Amygdala (tissue), 56 donors: ENCODE data around the gene MYOZ1.
"Not testable (repeated sequence)": the region's sequence is repeated elsewhere in the genome, so short reads cannot be mapped to it uniquely, and the experiment has no call there.

Experiments used
- DNase-seq, 56 donors: peaks; one replicate each; lab custom pipeline; 2025; lab: John Stamatoyannopoulos, UW

Gene MYOZ1

DNA sequence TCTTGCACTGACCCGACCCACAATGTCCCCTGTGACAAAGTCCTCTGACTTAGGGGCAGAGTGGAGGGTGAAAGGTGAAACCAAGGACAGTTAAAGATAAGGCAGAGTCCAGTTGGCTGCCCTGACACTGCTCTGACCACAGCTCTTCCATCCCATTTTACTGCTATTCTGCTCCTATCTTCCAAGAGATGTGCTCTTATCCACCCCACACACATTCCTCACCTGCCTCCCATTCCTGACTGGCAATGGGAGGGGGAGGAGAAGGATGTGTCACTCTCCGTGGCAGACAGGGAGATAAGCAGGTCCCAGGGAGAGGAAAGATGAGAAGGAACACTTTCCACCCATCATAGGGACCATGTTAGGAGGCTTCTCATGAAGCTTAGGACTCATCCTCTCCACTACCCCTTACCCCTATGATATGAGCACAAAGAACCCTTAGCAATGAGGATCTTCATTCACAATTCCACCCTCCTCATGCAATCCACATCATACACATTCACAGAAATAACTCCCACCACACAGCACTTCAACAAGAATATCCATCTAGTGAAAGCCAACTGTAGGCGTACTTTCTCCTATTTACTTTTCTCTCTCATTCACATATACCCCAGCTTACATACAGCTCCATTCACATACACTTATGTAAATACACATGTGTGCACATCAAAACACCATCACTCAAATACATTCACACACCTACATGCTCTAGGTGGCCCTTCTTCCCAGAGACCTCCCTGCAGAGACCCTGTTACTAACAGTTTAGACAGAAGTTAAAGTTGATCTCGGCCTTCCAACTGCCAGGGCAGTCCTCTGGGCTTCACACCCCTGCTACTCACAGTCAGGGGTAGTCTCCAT, 7.9 kb upstream of the MYOZ1 start:
- peak in 1 of 56 donors; percentile 29 for DNase-seq

DNA sequence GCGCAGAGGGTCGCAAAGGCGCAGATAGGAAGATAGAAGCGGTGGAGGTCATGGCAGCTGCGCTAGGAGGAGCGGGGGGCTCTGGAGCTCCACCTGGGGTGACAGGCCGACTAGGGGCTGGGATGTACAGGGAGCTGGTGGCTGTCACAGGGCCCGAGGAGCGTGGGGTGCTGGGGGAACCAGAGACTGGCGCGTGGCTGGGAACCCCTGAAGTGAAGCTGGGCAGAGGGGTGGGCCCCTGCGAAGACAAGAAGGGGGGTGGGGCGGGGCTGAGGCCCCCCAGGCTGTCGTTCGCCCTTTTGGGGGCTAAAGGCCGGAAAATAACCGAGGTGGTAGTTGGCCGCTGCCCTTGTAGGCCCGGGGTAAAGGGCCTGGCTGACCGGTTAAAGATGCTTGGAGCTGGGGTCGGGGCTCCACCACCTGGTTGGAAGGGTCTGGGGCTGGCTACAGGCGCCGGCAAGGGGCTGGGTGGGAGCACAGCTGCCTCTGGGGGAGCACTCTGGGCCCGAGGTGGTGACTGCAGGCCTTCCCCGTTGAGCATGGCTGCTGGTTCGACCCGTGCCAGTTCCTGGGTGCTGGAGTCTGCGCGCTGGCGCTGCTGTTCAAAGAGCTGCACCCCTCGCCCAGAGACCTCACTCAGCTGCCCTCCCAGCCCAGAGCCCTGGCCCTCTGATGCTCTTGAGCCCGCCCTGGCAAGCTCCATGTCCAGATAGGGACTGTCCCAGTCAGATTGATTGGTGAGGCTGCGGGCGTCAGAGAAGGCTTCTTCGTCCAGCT, 6.8 kb upstream of the MYOZ1 start:
- peak in 17 of 56 donors; percentile 3 to 44 (median 19) for DNase-seq

DNA sequence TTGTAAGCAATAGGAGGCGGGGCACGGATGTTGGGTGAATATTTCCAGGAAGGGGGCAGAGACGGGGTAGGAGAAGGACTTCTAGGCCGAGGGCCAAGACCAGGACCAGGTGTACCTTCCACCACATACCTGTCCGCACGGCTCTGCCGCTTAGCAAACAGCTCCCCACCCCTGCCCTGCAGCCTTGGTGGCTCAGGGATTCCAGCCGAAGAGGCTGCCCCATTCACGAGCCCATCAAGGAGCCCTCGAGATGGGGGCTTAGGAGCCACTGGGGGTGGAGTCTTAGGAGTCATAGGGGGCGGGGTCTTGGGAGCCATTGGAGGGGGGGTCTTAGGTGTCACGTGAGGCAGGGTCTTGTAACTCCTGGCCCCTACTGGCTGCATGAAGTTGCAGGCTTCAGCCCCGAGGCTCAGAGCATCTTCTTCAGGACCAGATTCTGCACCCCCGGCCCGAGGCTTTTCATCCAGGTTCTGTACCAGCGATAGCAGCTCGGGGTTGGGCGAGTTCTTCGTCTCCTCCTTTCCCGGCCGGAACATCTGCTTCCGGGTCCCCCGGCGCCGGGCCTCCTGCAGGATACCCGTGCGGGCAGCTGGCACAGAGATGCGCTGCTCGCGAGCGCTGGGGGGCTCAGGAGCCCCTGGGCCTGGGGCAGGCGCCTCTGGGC, 6.1 kb upstream of the MYOZ1 start:
- DNase-seq = peak in 38 of 56 donors; percentile 13 to 72 (median 36)

DNA sequence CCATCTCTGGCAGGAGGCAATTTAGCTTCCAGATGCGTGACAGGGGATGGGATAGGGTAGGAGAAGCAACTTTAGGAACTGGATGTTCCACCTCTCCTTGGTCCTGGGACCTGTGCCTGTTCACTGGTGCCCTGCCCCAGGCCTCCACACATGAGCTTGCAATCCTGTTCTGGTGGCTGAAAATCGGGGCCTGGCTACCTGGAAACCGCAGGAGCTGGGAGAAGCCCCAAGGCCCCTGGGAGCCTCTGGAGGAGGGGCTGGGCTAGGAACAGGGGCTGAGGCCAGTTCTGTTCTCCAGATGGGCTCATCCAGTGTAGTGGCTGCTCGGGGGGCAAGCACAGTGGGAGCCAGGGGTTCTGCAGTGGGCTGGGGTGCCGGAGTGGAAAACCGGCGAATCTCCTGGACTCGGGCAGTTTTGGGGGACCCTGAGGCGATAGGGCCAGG, 5.3 kb upstream of the MYOZ1 start:
- no peak for DNase-seq

DNA sequence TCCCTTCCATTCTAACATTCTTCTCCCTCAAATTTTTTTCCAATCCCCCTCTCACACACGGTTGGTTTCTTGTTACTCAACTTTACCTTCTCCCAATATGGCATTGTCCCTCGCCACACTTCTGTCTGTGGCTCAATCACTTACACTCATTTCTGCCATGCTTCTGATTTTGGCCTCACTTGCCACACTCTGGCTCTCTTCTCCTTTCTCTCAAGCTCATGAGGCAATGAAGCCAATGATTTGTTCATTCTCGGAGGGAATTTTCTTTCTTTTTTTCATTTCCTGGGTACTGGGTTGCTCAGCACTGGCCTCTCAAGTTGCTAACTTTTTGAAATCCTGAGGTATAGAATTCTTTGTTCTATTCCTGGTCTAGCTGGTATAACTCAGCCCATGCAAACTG, 4.0 kb upstream of the MYOZ1 start:
- no peak for DNase-seq

DNA sequence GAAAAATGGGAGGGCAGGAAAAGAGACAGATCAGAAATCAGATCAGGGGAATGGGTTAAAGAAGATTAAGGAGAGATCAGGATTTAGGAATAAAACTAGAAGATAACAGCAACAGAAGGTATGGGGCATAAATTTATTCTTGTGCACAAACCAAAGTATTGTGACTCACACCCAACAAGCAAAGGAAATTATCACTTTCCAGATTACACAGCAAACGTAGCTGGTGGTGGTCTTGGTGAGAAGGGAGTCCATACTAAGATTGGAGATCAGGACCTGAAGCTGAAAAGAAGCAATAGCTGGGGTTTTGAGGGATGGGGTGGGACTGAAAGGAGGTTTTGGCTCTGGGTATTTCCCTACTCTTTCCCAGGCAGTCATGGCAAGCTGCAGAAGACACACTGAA, 3.5 kb upstream of the MYOZ1 start:
- no peak for DNase-seq

DNA sequence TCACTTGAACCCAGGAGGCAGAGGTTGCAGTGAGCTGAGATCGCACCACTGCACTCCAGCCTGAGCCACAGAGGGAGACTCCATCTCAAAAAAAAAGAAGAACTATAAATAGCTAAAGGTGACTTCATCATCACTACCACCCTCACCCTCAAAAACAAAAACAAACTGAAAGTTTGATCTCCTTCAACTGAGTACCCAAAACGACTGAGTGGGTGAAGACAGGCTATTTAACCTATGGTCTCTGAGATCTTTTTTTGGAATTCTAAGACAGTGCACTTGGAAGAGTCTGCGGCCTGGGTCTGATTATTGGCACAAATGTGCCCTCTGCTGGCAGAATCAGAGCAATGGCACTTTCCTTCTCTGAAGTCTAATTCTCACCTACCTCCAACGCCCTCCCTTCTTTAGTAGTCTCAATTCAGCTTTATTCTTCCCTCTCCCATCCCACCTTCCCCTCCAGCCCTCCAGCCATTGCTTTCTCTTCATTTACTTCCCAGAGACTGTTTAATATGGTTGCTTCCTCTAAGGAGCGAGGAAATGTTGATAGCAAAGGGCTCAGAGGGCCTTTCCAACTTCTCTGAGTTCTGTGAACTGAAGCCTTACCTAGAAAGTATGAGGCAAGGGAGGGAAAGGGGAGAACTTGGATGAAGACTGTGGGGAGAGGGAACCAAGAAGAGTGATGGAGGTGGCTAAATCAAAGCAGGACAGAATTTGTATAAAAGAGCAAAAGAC, 2.9 kb upstream of the MYOZ1 start:
- peak in 38 of 56 donors; percentile 0 to 70 (median 29) for DNase-seq

DNA sequence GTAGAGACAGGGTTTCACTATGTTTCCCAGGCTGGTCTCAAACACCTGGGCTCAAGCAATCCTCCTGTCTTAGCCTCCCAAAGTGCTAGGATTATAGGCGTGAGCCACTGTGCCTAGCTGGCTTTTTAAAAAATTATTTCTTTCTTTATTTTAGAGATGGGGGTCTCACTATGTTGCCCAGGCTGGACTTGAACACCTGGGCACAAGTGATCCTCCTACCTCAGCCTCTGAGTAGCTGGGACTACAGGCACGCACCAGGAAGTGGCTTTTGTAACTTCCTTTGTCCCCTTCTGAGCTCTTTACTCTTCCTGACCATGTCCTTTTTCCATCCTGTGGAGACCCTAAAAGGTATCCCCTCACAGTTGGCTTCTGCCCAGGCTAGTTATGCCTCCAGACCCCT, 2.1 kb upstream of the MYOZ1 start:
- DNase-seq = no peak

DNA sequence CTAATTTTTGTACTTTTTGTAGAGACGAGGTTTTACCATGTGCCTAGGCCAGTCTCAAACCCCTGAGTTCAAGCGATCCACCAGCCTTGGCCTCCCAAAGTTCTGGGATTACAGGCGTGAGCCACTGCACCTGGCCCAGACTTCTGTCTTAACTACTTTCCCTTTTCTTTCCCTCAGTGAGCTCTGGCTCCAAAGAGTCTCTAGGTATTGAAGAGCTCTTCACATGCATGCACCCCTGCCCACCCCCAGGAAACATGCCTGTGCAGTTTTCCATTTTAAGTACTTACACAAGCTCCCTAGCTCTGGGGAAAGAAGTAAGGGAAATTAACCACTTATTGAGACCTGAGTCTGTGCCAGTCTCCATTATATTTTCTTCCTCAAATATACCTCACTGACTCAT, 2.0 kb downstream of the MYOZ1 start:
- no peak for DNase-seq

DNA sequence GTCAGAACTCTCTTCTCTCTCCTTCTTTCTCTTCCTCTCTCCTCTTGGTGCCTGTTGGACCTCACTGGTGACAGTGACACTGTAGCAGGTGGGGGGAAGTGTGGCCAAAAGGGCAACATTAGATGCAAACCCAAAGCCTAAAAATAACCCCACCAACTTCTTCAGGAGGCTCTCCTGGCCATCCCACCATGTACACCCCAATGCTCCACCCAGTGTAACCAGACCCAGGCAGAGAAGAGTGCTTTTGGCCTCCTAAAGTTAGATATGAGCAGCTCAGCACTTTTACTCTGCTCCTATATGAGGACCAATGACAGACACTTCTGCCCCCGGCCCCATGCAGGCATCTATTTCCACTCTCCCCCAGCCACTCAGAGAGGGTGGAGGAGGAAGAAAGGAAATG, 5.5 kb downstream of the MYOZ1 start:
- DNase-seq = no peak

DNA sequence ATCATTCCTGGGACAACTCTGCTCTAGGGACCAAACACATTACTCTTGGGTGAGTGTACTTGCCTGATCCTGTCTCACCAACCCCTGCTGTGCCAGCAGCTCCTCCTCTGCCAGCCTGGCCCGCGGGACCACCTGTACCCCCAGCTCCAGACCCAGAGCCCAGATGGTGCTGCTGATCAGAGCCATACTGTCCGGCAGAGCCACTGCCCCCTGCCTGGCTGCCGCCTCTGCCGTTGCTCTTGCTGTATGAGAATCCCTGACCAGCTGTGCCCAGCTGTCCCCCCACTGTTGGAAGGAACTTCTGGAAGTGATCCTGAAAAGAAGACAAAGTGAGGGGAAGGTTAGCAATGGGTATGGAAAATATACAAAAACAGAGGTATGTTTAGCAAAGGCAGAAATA, 6.9 kb downstream of the MYOZ1 start:
- no peak for DNase-seq

DNA sequence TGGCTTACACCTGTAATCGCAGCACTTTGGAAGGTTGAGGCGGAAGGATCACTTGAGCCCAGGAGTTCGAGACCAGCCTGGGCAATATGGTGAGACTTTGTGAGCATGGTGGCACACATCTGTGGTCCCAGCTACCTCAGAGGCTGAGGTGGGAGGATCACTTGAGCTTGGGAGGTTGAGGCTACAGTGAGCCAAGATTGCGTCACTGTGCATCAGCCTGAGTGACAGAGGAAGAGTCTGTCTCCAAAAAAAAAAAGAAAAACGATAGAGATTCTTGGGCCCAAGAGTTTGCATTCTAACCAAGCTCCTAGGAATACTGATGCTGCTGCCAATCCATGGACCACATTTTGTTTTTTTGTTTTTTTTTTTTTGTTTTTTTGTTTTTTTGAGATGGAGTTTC, 12.1 kb downstream of the MYOZ1 start:
- DNase-seq = no peak

DNA sequence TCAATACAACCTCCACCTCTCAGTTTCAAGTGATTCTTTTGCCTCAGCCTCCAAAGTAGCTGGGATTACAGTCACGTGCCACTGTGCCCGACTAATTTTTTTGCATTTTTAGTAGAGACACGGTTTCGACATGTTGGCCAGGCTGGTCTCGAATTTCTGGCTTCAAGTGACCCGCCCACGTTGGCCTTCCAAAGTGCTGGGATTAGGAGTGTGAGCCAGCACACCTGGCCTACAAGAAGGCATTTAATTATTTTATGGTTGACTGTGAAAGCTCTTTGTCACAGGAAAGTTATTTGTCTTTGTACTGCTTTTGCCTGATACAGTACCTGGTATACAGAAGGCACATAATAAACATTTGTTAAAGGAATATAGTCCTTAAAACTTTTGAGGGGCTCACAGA, 12.9 kb downstream of the MYOZ1 start:
- DNase-seq = no peak

DNA sequence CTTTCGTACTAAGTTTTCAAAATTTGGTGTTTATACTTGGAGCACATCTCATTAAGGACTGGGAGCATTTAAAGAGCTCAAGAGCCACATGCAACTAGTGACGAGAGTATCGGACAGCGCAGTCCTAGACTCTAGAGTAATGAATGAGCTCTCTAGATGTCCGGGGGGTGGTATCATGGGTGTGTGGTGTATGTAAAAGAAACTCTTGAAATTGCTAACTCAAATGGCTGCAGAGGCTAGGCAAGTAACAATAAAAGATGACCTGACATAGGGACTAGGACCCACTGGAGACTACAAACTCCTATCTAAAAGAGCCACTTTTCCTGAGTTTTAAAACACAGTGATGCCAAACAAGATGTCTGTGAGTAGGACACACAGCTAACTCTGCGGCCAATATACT, 14.0 kb downstream of the MYOZ1 start:
- DNase-seq = no peak

DNA sequence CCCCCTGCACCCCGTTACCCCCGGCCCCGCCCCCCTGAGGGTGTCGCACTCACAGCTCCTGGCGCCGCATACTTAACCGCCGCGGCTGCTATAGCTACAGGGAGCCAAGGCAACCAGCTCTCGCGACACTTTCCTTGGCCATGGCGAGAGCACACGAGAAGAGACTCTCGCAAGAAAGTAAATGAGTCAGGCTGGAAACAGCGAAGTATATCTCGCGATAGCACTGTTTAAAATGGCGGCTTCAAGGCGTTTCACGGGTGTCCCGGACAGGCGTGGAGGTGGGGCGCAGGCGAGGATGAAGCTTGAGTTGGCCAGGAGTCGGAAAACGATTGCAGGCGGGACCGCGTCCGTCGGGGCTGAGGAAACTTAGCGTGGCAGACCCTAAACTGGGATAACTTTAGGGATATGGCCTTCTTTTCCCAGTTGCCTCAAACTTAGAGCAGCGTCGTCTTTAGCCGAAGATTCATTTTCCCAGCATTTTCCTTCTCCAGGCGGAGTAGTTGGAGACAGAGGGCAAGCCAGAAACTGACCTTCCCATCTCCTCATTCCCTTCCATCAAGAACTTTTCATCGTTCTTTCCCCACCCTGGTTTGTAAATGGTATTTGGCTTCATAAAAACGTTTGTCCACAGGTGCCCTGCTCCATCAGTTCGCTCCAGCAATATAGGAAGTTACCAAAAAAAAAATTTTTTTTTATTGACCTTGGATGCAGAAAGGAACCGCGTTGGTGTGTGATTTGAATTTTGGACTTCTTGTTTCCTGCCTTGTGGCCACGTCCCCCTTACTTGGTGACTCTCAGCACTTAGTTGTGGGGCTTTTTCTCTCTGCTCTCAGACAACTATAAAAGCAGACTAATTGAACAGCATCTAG, 15.2 kb downstream of the MYOZ1 start:
- peak; percentile 16 to 93 (median 80) for DNase-seq

DNA sequence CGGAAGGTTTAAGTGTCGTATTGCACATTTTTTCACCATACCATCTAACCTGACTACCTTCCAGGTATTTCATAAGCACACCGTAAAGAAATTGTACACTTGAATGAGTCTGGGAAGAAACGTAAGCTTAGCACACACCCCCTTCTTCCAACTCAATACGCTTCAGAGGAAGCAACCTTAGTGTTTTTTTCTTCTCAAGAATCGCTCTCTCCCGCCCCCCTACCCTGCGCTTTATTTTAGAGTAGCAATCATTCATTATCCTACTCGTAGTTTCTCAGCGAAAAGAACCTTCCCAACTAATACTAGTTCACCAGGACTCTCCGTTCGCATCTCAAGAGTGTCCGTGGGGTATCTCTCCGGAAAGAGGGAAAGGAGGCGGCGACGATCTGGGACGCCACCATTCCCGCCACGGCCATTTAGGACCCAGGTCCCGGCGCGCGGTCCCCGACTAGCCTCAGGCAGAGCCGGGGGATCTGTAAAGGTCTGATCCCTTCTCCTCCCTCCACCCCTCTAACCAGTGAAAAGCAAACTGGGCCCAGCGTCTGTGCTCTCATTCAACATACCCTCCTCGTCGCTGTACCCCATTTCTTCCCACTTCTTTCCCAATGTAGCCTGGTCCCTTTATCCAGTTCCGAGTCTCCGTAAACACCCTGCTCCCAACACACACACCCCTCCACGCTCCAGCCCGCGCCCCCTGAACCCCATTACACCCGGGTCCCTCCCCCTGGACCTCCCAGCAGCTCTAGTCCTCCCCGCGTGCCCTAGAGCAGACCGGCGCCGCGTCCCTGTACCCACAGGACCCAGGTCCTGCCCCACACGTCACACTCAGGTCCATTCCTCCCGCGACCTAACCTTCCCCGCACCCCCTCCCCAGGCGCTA, 16.0 kb downstream of the MYOZ1 start:
- peak in 20 of 56 donors; percentile 14 to 68 (median 39) for DNase-seq

DNA sequence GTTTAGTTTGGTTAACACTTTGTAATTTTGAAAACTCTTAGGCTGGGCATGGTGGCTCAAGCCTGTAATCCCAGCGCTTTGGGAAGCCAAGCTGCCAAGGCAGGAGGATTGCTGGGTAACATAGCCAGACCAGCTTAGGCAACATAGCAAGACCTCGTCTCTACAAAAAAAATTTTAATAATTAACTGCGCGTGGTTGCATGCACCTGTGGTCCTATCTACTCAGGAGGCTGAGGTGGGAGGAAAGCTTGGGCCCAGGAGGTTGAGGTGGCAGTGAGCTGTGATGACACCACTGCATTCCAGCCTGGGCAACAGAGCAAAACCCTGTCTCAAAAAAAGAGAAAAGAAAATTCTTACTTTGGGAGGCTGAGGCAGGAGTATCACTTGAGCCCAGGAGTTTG, 18.2 kb downstream of the MYOZ1 start:
- DNase-seq = no peak

DNA sequence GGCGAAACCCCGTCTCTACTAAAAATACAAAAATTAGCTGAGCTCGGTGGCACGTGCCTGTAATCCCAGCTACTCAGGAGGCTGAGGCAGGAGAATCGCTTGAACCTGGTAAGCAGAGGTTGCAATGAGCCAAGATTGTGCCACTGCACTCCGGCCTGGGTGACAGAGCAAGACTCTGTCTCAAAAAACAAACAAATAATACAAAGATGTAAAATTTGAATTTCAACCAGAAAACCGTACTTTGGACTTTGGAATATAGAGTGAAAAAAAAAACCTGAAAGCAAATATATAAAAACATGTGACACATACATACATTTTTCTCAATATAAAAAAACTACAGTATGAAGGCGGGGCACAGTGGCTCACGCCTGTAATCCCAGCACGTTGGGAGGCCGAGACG, 20.3 kb downstream of the MYOZ1 start:
- not testable (repeated sequence) for DNase-seq
